ENCODE results near the gene TRIM24.

TRIM24 gene

GRCh38 chr7:138568655-138569054, 108.6 kb downstream of the TRIM24 start:
- Histone ChIP-seq H3K27ac (ENCODE audit: low read length) (no peak overlapping the region), H3K36me3 (ENCODE audit: control insufficient read depth, low read depth, low read length) (peaks cover 93% of the 10 kb centered on the region), H3K4me3 (ENCODE audit: low read length) (no peak overlapping the region)

GRCh38 chr7:138569418-138569817, 109.4 kb downstream of the TRIM24 start:
- no peaks in the 10 kb centered on the region for H3K27me3 ChIP-seq (ENCODE audit: control insufficient read depth, insufficient read depth, low read length)
- H3K27ac ChIP-seq (ENCODE audit: low read length), result no peak overlapping the region
- no peaks in the 10 kb centered on the region for H3K4me1 ChIP-seq (ENCODE audit: control insufficient read depth, low read depth, low read length)
- no peak overlapping the region for H3K9ac ChIP-seq (ENCODE audit: low read length)
- peaks cover 93% of the 10 kb centered on the region for H3K36me3 ChIP-seq (ENCODE audit: control insufficient read depth, low read depth, low read length)
- no peak overlapping the region for H3K4me3 ChIP-seq (ENCODE audit: low read length)
- no peaks in the 10 kb centered on the region for H3K9me3 ChIP-seq (ENCODE audit: control insufficient read depth, low read depth, low read length)

More at GRCh38 chr7:138568655-138569054, 108.6 kb downstream of the TRIM24 start:
- Histone ChIP-seq H3K9ac (ENCODE audit: low read length) (no peak overlapping the region), H3K4me1 (ENCODE audit: control insufficient read depth, low read depth, low read length) (no peaks in the 10 kb centered on the region), H3K9me3 (ENCODE audit: control insufficient read depth, low read depth, low read length) (no peaks in the 10 kb centered on the region), H3K27me3 (ENCODE audit: control insufficient read depth, insufficient read depth, low read length) (no peaks in the 10 kb centered on the region)

GRCh38 chr7:138570715-138571114, 110.7 kb downstream of the TRIM24 start:
- no peak overlapping the region for H3K27ac ChIP-seq (ENCODE audit: low read length)
- H3K9ac ChIP-seq (ENCODE audit: low read length), result no peak overlapping the region
- no peaks in the 10 kb centered on the region for H3K4me1 ChIP-seq (ENCODE audit: control insufficient read depth, low read depth, low read length)
- H3K36me3 ChIP-seq (ENCODE audit: control insufficient read depth, low read depth, low read length), result peaks cover 93% of the 10 kb centered on the region
- H3K4me3 ChIP-seq (ENCODE audit: low read length), result no peak overlapping the region
- H3K9me3 ChIP-seq (ENCODE audit: control insufficient read depth, low read depth, low read length), result no peaks in the 10 kb centered on the region
- H3K27me3 ChIP-seq (ENCODE audit: control insufficient read depth, insufficient read depth, low read length), result no peaks in the 10 kb centered on the region

- H3K27me3 ChIP-seq (ENCODE audit: control insufficient read depth, insufficient read depth, low read length), result no peaks in the 10 kb centered on the region
- H3K27ac ChIP-seq (ENCODE audit: low read length), result no peak overlapping the region
- H3K36me3 ChIP-seq (ENCODE audit: control insufficient read depth, low read depth, low read length), result peaks cover 96% of the 10 kb centered on the region
- H3K9me3 ChIP-seq (ENCODE audit: control insufficient read depth, low read depth, low read length), result no peaks in the 10 kb centered on the region
- no peak overlapping the region for H3K4me3 ChIP-seq (ENCODE audit: low read length)
- H3K4me1 ChIP-seq (ENCODE audit: control insufficient read depth, low read depth, low read length), result no peaks in the 10 kb centered on the region
- no peak overlapping the region for H3K9ac ChIP-seq (ENCODE audit: low read length)
These were observed 113.7 kb downstream of the TRIM24 start for GRCh38 chr7:138573741-138574140.

GRCh38 chr7:138575897-138576428, 115.9 kb downstream of the TRIM24 start:
- Histone ChIP-seq H3K27ac (ENCODE audit: low read length) (no peak overlapping the region), H3K27me3 (ENCODE audit: control insufficient read depth, insufficient read depth, low read length) (no peaks in the 10 kb centered on the region), H3K4me3 (ENCODE audit: low read length) (no peak overlapping the region), H3K36me3 (ENCODE audit: control insufficient read depth, low read depth, low read length) (peaks cover 97% of the 10 kb centered on the region), H3K9ac (ENCODE audit: low read length) (no peak overlapping the region), H3K4me1 (ENCODE audit: control insufficient read depth, low read depth, low read length) (no peaks in the 10 kb centered on the region), H3K9me3 (ENCODE audit: control insufficient read depth, low read depth, low read length) (no peaks in the 10 kb centered on the region)

- Histone ChIP-seq H3K4me1 (ENCODE audit: control insufficient read depth, low read depth, low read length) (no peaks in the 10 kb centered on the region), H3K9ac (ENCODE audit: low read length) (no peak overlapping the region), H3K27ac (ENCODE audit: low read length) (no peak overlapping the region), H3K4me3 (ENCODE audit: low read length) (no peak overlapping the region), H3K36me3 (ENCODE audit: control insufficient read depth, low read depth, low read length) (peaks cover 94% of the 10 kb centered on the region), H3K27me3 (ENCODE audit: control insufficient read depth, insufficient read depth, low read length) (no peaks in the 10 kb centered on the region), H3K9me3 (ENCODE audit: control insufficient read depth, low read depth, low read length) (no peaks in the 10 kb centered on the region)
These were observed 119.1 kb downstream of the TRIM24 start for GRCh38 chr7:138579136-138579535.

GRCh38 chr7:138579671-138580070, 119.6 kb downstream of the TRIM24 start:
- H3K36me3 ChIP-seq (ENCODE audit: control insufficient read depth, low read depth, low read length), result peaks cover 94% of the 10 kb centered on the region
- no peaks in the 10 kb centered on the region for H3K4me1 ChIP-seq (ENCODE audit: control insufficient read depth, low read depth, low read length)

GRCh38 chr7:138581065-138581464, 121.0 kb downstream of the TRIM24 start:
- H3K4me1 ChIP-seq (ENCODE audit: control insufficient read depth, low read depth, low read length), result no peaks in the 10 kb centered on the region

More at GRCh38 chr7:138579671-138580070, 119.6 kb downstream of the TRIM24 start:
- no peak overlapping the region for H3K4me3 ChIP-seq (ENCODE audit: low read length)
- H3K27ac ChIP-seq (ENCODE audit: low read length), result no peak overlapping the region
- no peaks in the 10 kb centered on the region for H3K9me3 ChIP-seq (ENCODE audit: control insufficient read depth, low read depth, low read length)
- no peak overlapping the region for H3K9ac ChIP-seq (ENCODE audit: low read length)
- no peaks in the 10 kb centered on the region for H3K27me3 ChIP-seq (ENCODE audit: control insufficient read depth, insufficient read depth, low read length)

GRCh38 chr7:138584283-138584682, 124.2 kb downstream of the TRIM24 start:
- Histone ChIP-seq H3K4me3 (ENCODE audit: low read length) (no peak overlapping the region), H3K4me1 (ENCODE audit: control insufficient read depth, low read depth, low read length) (no peaks in the 10 kb centered on the region), H3K36me3 (ENCODE audit: control insufficient read depth, low read depth, low read length) (peaks cover 80% of the 10 kb centered on the region), H3K9me3 (ENCODE audit: control insufficient read depth, low read depth, low read length) (no peaks in the 10 kb centered on the region), H3K9ac (ENCODE audit: low read length) (no peak overlapping the region), H3K27me3 (ENCODE audit: control insufficient read depth, insufficient read depth, low read length) (no peaks in the 10 kb centered on the region), H3K27ac (ENCODE audit: low read length) (no peak overlapping the region)

More at GRCh38 chr7:138581065-138581464, 121.0 kb downstream of the TRIM24 start:
- Histone ChIP-seq H3K27ac (ENCODE audit: low read length) (no peak overlapping the region), H3K27me3 (ENCODE audit: control insufficient read depth, insufficient read depth, low read length) (no peaks in the 10 kb centered on the region), H3K36me3 (ENCODE audit: control insufficient read depth, low read depth, low read length) (peaks cover 95% of the 10 kb centered on the region), H3K4me3 (ENCODE audit: low read length) (no peak overlapping the region), H3K9me3 (ENCODE audit: control insufficient read depth, low read depth, low read length) (no peaks in the 10 kb centered on the region), H3K9ac (ENCODE audit: low read length) (no peak overlapping the region)

GRCh38 chr7:138584696-138585095, 124.6 kb downstream of the TRIM24 start:
- H3K4me1 ChIP-seq (ENCODE audit: control insufficient read depth, low read depth, low read length), result no peaks in the 10 kb centered on the region
- H3K4me3 ChIP-seq (ENCODE audit: low read length), result no peak overlapping the region
- peaks cover 76% of the 10 kb centered on the region for H3K36me3 ChIP-seq (ENCODE audit: control insufficient read depth, low read depth, low read length)
- H3K27ac ChIP-seq (ENCODE audit: low read length), result no peak overlapping the region
- no peak overlapping the region for H3K9ac ChIP-seq (ENCODE audit: low read length)
- H3K27me3 ChIP-seq (ENCODE audit: control insufficient read depth, insufficient read depth, low read length), result no peaks in the 10 kb centered on the region
- H3K9me3 ChIP-seq (ENCODE audit: control insufficient read depth, low read depth, low read length), result no peaks in the 10 kb centered on the region

GRCh38 chr7:138585283-138585993, 125.4 kb downstream of the TRIM24 start:
- H3K9ac ChIP-seq (ENCODE audit: low read length), result no peak overlapping the region
- H3K4me3 ChIP-seq (ENCODE audit: low read length), result no peak overlapping the region
- no peaks in the 10 kb centered on the region for H3K9me3 ChIP-seq (ENCODE audit: control insufficient read depth, low read depth, low read length)
- no peaks in the 10 kb centered on the region for H3K27me3 ChIP-seq (ENCODE audit: control insufficient read depth, insufficient read depth, low read length)
- no peak overlapping the region for H3K27ac ChIP-seq (ENCODE audit: low read length)
- no peaks in the 10 kb centered on the region for H3K4me1 ChIP-seq (ENCODE audit: control insufficient read depth, low read depth, low read length)
- peaks cover 68% of the 10 kb centered on the region for H3K36me3 ChIP-seq (ENCODE audit: control insufficient read depth, low read depth, low read length)

- peaks cover 50% of the 10 kb centered on the region for H3K36me3 ChIP-seq (ENCODE audit: control insufficient read depth, low read depth, low read length)
- H3K4me1 ChIP-seq (ENCODE audit: control insufficient read depth, low read depth, low read length), result no peaks in the 10 kb centered on the region
- no peak overlapping the region for H3K4me3 ChIP-seq (ENCODE audit: low read length)
- H3K9ac ChIP-seq (ENCODE audit: low read length), result no peak overlapping the region
- H3K27ac ChIP-seq (ENCODE audit: low read length), result no peak overlapping the region
- no peaks in the 10 kb centered on the region for H3K9me3 ChIP-seq (ENCODE audit: control insufficient read depth, low read depth, low read length)
- H3K27me3 ChIP-seq (ENCODE audit: control insufficient read depth, insufficient read depth, low read length), result no peaks in the 10 kb centered on the region
These were observed 127.4 kb downstream of the TRIM24 start for GRCh38 chr7:138587485-138587884.
